GM04503 (cell line): ENCODE results near the gene HMMR.
"Not testable (repeated sequence)": the region's sequence is repeated elsewhere in the genome, so short reads cannot be mapped to it uniquely, and the experiment has no call there.

ENCODE experiments used
- DNase-seq: peaks from one replicate; pipeline ENCODE4 v3.0.0-alpha.2; 2012; ENCODE audit warnings: low read depth

Gene HMMR

DNA sequence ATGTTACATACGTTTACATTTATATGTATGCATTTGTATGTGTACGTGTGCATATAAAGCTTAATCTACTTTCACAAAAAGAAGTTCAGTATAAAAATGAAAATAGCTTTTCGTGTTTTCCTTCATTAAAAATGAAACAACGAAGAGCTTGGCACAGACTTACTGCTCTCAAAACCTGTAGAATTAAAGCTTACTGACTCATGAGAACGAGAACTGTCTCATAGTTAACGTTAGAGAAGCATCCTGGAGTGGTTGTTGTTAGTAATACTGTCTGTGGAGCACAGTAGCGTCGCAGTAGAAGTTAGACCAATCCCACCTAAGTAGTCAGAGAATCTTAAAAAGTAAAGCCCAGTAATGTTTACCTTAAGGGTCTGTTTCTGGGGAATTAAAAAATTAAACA, 46.3 kb downstream of the HMMR start:
- no peak for DNase-seq

DNA sequence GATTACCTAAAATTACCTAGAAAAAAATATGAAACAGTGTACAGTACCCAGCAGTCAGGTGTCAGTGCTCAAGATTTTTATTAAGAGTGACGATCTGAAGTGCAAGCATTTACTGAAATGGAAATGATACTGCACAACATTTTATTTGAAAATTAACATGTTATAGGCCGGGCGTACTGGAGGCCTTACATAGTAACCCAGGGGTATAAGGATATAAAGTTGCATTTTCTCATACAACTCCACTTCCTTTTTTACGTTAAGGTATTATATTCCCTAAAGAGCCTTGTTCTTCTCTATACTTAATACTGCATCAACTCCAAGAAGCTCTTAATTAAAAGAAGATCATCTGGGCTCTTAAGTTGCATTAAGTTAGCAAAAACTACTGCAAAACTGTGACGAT, 48.3 kb downstream of the HMMR start:
- no peak for DNase-seq

DNA sequence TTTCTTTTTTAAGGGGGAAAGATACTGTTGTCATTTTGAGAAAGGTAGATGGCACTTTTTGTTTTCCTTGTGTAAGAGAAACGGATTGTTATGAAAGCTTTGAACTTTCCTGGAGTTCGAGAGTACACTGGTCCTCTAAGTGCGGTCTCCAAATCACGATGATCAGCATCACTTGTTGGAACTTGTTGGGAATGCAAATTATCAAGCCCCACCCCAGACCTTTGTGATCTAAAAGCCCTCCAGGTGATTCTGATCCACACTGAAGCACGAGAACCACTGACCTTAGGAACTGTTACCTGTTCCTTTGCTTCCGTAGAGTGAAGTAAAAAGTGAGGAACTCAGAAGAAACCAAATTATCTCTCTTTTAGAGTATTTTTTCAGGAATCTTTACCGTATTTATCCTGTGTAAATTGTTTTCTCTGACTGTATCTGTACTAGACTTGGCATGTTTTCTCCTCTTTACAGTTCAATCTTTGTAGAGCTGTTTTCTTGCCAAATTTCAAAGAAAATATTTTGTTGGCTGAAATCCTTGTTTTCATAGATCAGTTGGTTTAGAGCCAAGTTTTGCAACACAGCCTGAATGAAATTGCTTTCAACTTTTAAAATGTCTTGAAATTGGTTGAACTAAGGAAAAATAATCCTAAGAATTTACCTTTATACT, 49.0 kb downstream of the HMMR start:
- no peak for DNase-seq

DNA sequence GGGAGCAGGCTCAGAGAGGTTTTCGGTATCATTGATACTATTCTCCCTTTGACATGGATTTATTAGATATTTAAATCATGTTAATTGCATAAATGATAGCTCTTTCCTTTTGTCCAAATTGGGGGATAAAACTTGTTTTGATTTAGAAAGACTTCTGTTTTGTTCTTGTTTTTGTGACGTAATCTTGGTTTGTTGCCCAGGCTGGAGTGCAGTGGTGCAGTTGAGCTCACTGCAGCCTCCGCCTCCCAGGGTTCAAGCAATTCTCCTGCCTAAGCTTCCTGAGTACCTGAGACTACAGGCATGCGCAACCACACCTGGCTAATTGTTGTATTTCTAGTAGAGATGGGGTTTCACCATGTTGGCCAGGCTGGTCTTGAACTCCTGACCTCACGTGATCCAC, 52.1 kb downstream of the HMMR start:
- DNase-seq, result no peak

DNA sequence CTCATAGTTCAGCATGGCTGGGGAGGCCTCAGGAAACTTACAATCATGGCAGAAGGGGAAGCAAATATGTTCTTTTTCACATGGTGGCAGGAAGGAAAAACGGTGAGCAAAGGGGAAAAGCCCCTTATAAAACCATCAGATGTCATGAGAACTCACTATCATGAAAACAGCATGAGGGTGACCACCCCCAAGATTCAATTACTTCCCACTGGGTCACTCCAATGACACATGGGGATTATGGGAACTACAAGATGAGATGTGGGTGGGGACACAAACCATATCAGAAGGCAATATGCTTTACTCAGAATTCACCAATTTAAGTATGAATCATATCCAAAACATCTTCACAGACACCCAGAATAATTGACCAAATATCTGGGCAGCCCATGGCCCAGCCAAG, 64.7 kb downstream of the HMMR start:
- no peak for DNase-seq

DNA sequence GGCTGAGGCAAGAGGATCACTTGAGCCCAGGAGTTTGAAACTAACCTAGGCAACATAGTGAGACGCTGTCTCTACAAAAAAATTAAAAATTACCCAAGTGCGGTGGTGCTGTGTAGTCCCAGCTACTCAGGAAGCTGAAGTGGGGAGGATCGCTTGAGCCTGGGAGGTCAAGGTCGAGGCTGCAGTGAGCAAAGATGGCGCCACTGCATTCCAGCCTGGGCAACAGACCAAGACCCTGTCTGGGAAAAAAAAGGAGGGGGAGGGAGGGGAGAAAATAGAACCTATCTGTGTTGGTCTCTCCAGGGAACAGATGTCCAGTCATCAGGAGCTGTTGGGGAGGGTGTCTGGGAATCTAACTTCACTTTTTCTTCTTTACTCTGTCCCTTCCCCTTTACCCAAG, 69.3 kb downstream of the HMMR start:
- DNase-seq, result no peak

DNA sequence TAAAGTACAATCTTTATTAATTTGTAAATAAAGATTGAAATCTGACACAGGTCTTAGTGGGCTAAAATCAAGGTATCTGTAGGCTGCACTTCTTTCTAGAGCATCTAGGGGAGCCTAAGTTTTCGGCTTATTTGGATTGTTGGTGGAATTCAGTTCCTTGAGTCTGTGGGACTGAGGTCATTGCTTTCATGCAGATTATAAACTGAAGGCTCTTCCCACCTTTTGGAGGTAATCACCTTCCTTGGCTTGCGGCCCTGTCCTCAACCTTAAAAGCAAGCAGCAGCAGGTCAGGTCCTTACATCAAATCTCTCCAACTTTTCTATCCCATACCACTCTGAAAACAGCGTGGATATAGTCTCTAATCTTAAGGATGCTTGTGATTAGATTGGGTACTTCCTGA, 70.8 kb downstream of the HMMR start:
- DNase-seq, result no peak

DNA sequence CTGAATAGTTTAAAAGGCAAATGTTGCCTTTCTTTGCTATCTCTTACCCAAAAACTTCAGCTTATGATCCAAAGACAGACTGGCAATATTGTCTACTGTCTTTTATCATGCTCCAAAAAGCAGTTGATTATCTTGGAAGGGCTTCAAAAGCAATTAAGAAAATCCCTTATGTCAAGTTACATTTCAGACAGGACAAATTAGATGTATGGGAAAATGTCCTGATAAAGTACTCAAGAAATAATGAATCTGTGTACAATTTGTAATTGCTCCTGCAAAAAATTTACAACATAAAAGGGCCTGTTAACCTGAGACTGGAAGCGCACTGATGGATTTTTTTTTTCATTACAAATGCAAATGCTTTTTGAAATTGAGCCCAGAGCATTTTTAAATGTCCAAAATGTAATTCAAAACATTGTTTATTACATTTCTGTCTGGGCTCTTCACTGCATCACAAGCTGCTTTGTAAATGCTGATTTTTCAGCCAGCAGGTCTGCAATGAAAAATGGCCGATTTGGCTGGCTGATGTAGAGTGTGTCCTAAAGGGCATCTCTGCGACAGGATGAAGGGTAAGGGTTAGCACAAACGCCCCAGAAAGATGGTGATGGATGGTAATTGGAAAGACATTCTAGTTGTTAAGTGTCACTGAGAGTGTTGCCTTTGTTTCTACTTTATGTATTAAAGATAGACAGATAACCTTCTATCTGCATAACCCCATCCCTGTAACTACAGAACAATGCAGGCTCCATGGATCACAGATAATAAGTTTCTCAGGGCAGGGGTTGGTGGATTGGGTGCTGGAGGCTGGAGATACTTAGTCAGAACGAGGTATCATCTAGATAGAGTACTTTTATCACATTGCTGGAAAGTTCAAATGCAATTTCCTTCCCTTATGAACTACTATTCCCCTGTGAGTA, 72.0 kb downstream of the HMMR start:
- DNase-seq, result no peak

DNA sequence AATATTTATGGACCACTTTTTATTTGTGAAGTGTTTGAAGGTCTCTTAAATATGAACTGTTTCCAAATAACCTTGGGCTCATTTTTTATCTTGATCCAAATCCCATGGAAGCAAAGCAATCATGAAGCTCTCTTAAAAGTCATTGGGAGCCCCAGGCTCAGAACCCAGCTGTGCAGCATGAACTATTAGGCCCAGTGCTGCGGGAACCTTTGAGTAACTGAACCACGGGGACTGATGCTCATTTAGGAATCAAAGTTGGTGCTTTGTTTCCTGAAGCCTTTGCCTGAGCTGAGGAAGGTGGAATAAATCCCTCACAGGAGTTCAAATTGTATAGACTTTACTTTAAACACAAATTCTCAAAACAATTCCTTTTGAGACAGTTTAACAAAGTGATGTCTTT, 72.8 kb downstream of the HMMR start:
- DNase-seq, result no peak

DNA sequence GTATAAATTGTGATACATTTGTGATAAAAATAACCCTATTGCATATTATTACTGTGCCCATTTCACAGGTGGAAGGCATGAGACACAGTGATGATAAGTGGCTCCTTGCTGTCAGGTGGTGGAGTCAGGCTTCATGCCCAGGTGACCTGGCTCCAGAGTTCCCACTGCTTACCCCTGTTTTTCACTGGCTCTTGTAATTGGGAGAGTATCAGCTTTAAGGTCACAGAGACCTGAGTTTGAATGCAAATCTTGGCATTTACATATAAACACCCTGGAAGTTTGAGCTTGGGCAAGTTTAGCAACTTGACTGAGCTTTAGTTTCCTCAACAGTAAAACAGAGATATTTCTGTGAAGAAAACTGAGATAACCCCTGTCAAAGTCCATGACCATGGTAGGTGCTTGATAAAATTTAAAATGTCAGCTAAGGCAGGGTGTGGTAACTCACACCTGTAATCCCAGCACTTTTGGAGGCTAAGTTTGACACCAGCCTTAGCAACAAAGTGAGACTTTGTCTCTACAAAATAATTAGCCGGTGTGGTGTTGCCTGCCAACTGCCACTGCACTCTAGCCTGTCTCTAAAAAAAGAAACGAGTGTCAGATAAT, 74.2 kb downstream of the HMMR start:
- no peak for DNase-seq

DNA sequence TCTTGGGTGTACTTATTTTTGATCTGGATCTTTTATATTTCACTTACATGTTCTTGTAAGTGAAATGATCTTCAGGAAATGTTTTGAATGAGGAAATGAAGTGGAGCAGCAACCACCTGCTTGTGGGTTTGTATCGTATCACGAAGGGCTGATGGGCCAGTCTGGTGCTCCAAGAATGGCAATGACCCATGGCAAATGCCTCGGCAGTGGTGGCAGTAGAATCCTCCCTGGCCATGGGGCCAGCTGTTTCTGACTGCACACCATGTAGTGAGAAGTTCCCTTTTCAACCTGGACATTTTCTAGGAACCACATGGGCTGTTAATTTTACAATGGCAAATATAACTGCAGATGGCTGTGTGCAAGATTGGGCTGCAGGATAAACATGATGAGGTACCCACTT, 74.9 kb downstream of the HMMR start:
- no peak for DNase-seq

DNA sequence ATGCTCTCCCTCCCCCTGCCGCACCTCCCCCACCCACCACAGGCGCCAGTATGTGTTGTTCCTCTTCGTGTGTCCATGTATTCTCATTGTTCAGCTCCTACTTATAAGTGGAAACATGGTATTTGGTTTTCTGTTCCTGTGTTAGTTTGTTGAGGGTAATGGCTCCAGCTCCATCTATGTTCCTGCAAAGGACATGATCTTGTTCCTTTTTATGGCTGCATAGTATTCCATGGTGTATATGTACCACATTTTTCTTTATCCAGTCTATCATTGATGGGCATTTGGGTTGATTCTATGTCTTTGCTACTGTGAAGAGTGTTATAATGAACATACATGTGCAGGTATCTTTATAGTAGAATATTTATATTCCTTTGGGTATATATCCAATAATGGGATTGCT, 76.0 kb downstream of the HMMR start:
- DNase-seq, result not testable (repeated sequence)

DNA sequence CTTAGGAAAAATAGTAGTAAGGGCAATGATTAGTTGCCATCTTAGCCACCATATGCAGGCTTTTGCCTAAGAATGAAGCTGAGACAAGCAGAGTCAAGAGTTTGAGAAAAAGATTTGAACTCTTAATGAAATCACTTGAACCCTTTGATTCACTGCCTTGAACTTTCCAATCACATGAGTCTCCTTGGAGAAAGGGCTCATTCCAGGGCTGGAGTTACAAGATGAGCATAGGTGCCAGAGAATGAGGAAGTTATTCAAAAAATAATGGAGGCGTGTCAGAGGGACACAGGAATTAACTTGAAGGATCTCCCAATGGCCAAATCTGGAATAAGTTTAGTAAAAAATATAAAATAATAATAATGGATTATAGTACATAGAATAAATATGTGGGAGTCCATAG, 80.3 kb downstream of the HMMR start:
- DNase-seq, result no peak
